HepG2 (cell line): ENCODE measurements around the gene C5orf15. TPM values are rescaled to one million over a fixed set of nuclear protein-coding genes. Genes with fewer than 3 reads are reported as not detected.
A peak's percentile ranks its signal among the peaks of the same experiment; 100 is the strongest.

ENCODE experiments used
- ATAC-seq: fragments of 200-7000 bp; cut with Tn5 transposase; 3 replicates; pipeline ENCODE4 v1.9.1; 2020; ENCODE audit warnings: mild to moderate bottlenecking, moderate library complexity
- BruUV-seq: library from RNA; stranded (reverse); fragments of 400-500 nt; replicated peaks from 2 replicates; lab custom pipeline; 2021; lab: Mats Ljungman, UMichigan
- CTCF ChIA-PET: fragments of 300-600 bp; formaldehyde crosslinking; extraction: SDS; loops from one replicate; lab custom pipeline; 2021; ENCODE audit warnings: low total read pairs, inconsistent platforms, low intra/inter-chr PET ratio; lab: Yijun Ruan, JAX
- POLR2A ChIA-PET: fragments of 350-600 bp; sonication (Branson Sonifier 250); formaldehyde crosslinking; loops from one replicate; lab custom pipeline; 2020; ENCODE audit warnings: antibody characterized with exemption, inconsistent platforms; lab: Yijun Ruan, JAX
- DNase-seq: peaks from one replicate; pipeline ENCODE4 v3.0.0-alpha.2; 2015; ENCODE audit warnings: low spot score
- FAIRE-seq: peaks from 3 replicates; lab custom pipeline; 2011; peaks lifted over from hg19 to GRCh38; lab: Jason Lieb, UNC
- H2AFZ ChIP-seq: one replicate; pipeline ENCODE4 v1.6.1; 2011; ENCODE audit warnings: low read length, inconsistent platforms
- H3K27ac ChIP-seq: fragments of 300-600 bp; 3 replicates; pipeline ENCODE4 v1.8.0; 2011; ENCODE audit warnings: mixed run types, mild to moderate bottlenecking, mixed read lengths, low read length, inconsistent platforms; ENCODE audit not compliant: insufficient read depth; ENCODE audit errors: extremely low read length
- H3K27me3 ChIP-seq, 2 experiments: fragments of 200-600 bp in 1 of 2; 2 replicates in 1 of 2; 3 replicates in 1 of 2; pipeline versions ENCODE4 v1.6.0 to v1.8.0; 2011; ENCODE audit warnings: low read length in 2 of 2, mild to moderate bottlenecking in 2 of 2, moderate library complexity in 2 of 2, inconsistent platforms in 1 of 2; ENCODE audit not compliant: insufficient read depth in 2 of 2, control insufficient read depth in 1 of 2
- H3K36me3 ChIP-seq, 2 experiments: fragments of 200-600 bp in 1 of 2; replicated peaks in 1 of 2; 2 replicates in 1 of 2; 3 replicates in 1 of 2; pipeline versions ENCODE4 v1.5.1 to v1.8.0; 2011; ENCODE audit warnings: low read length in 2 of 2, inconsistent platforms in 1 of 2; ENCODE audit not compliant: insufficient read depth in 2 of 2, control insufficient read depth in 1 of 2
- H3K4me1 ChIP-seq: 2 replicates; pipeline ENCODE4 v1.5.1; 2012; ENCODE audit warnings: low read length, inconsistent platforms; ENCODE audit not compliant: insufficient read depth
- H3K4me2 ChIP-seq: 2 replicates; pipeline ENCODE4 v1.6.0; 2011; ENCODE audit warnings: low read depth, low read length, inconsistent platforms
- H3K4me3 ChIP-seq, 3 experiments: fragments of 200-600 bp in 1 of 3; sonication (generic), shearing (Covaris generic) in 1 of 3; replicated peaks in 1 of 3; 2 replicates each; pipeline ENCODE4 v1.5.1; 2011 to 2016; ENCODE audit warnings: low read length in 3 of 3, inconsistent platforms in 2 of 3, low read depth in 2 of 3, mild to moderate bottlenecking in 2 of 3, control low read depth in 1 of 3, mixed read lengths in 1 of 3; ENCODE audit not compliant: insufficient read depth in 1 of 3
- H3K79me2 ChIP-seq: one replicate; pipeline ENCODE4 v1.6.1; 2011; ENCODE audit warnings: low read length, inconsistent platforms; ENCODE audit not compliant: insufficient read depth
- H3K9ac ChIP-seq: 2 replicates; pipeline ENCODE4 v1.6.0; 2011; ENCODE audit warnings: mild to moderate bottlenecking, low read depth, low read length, inconsistent platforms; ENCODE audit not compliant: insufficient read depth
- H3K9me3 ChIP-seq: 2 replicates; pipeline ENCODE4 v1.5.1; 2012; ENCODE audit warnings: mild to moderate bottlenecking, low read length
- H4K20me1 ChIP-seq: 2 replicates; pipeline ENCODE4 v1.6.0; 2011; ENCODE audit warnings: inconsistent platforms, mild to moderate bottlenecking, low read length, moderate library complexity; ENCODE audit not compliant: insufficient read depth
- MED1 ChIP-seq: sonication (generic); formaldehyde crosslinking; IDR thresholded peaks from 2 replicates; pipeline ENCODE4 v1.4.0; 2020; ENCODE audit warnings: missing genetic modification reagents
- NFE2 ChIP-seq: sonication (generic); formaldehyde crosslinking; IDR thresholded peaks from 2 replicates; pipeline ENCODE4 v1.4.0; 2020; ENCODE audit warnings: missing genetic modification reagents
- RBFOX2 ChIP-seq: fragments of 200-400 bp; formaldehyde crosslinking; IDR thresholded peaks from 2 replicates; pipeline ENCODE4 v1.6.1; 2017; ENCODE audit warnings: low read depth, mild to moderate bottlenecking, low read length
- RBM22 ChIP-seq: fragments of 200-400 bp; formaldehyde crosslinking; optimal IDR thresholded peaks from 2 replicates; pipeline ENCODE3; 2017; ENCODE audit warnings: mild to moderate bottlenecking, low read length, moderate library complexity
- RXRA ChIP-seq: sonication (generic); formaldehyde crosslinking; IDR thresholded peaks from 2 replicates; pipeline ENCODE4 v1.5.1; 2020; ENCODE audit warnings: missing genetic modification reagents
- SAP130 ChIP-seq: IDR thresholded peaks from 2 replicates; pipeline ENCODE4 v1.6.1; 2016; ENCODE audit warnings: low read depth
- TARDBP ChIP-seq: sonication (generic); formaldehyde crosslinking; IDR thresholded peaks from 2 replicates; pipeline ENCODE4 v1.8.0; 2022; ENCODE audit warnings: mild to moderate bottlenecking, missing genetic modification reagents
- XRCC5 ChIP-seq: fragments of 200-400 bp; formaldehyde crosslinking; optimal IDR thresholded peaks from 2 replicates; pipeline ENCODE3; 2017; ENCODE audit warnings: mild to moderate bottlenecking, low read length
- ZNF547 ChIP-seq: sonication (generic); formaldehyde crosslinking; IDR thresholded peaks from 2 replicates; pipeline ENCODE4 v1.5.1; 2020; ENCODE audit warnings: mild to moderate bottlenecking, missing genetic modification reagents
- WGBS: methylation state at CpG from one replicate; pipeline ENCODE4 v1.1.6; 2017; ENCODE audit warnings: low lambda C conversion rate; 5-methylcytosine and 5-hydroxymethylcytosine counted together
- in situ Hi-C: cut with HindIII; loops from 2 replicates; pipeline ENCODE4 v1.10.0; 2017; ENCODE audit warnings: low pct_unique_long_range_greater_than_20kb; ENCODE audit not compliant: extremely low pct_ligation_motif_present
- intact Hi-C: fragments of 100-400 bp; cut with micrococcal nuclease; formaldehyde crosslinking; loops from one replicate; pipeline ENCODE4 v1.10.0; 2022; ENCODE audit not compliant: unreplicated experiment
- polyA plus RNA-seq, 8 experiments: library from polyadenylated mRNA; depleted of rRNA in 3 of 8; stranded (reverse) in 7 of 8; unstranded in 1 of 8; fragments of >200 nt; fragmentation: Illumina TruSeq in 4 of 8; extraction: Trizol in 4 of 8; gene quantifications; 2 replicates each; pipeline versions ENCODE4 v1.2.1 to v1.2.3, GENCODE V29; 2011 to 2016; ENCODE audit warnings: low read depth in 4 of 8, missing spikeins in 1 of 8, mixed read lengths in 1 of 8; ENCODE audit not compliant: insufficient read depth in 1 of 8
- total RNA-seq, 5 experiments: library from RNA; depleted of rRNA; stranded (reverse); fragments of >200 nt; fragmentation: Illumina TruSeq; extraction: Trizol; gene quantifications; 2 replicates each; pipeline ENCODE4 v1.2.3, GENCODE V29; 2016; ENCODE audit warnings: low read depth in 1 of 5
- TF ChIP-seq, protein P1 (sequence below), 2 experiments: fragments of 450-650 bp in 1 of 2; sonication (generic) in 1 of 2; formaldehyde crosslinking; IDR thresholded peaks; 2 replicates each; pipeline versions ENCODE4 v1.5.0 to v1.8.0; 2020 to 2022; ENCODE audit warnings: mild to moderate bottlenecking in 1 of 2, missing genetic modification reagents in 1 of 2
- TF ChIP-seq, protein P2 (sequence below): sonication (generic); formaldehyde crosslinking; IDR thresholded peaks from 2 replicates; pipeline ENCODE4 v1.4.0; 2020; ENCODE audit warnings: missing genetic modification reagents
- TF ChIP-seq, protein P3 (sequence below): sonication (generic); formaldehyde crosslinking; IDR thresholded peaks from 2 replicates; pipeline ENCODE4 v1.5.0; 2020; ENCODE audit warnings: mild to moderate bottlenecking, missing genetic modification reagents, moderate library complexity

The C5orf15 gene
- total and polyA plus RNA-seq, 2 of the 13 experiments (the other 11 are each of a cell fraction or from before 2014, with no cell fraction given) = 58.5 to 82.7 TPM

DNA sequence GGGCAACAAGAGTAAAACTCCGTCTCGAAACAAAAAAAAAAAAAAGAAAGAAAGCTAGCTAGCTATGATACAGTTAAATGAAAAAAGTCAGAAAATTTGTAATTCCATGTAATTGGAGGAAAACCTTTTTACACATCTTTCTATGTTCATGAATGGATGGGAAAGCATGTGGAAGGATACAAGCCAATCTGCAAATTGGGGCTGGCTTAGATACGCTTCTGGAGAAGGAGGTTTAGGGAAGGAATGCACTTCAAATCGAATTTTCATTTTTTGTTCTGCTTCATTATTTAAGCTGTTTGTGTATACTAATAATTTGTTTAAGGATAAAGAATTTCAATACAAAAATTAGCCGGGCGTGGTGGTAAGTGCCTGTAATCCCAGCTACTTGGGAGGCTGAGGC is 29.6 kb upstream of the C5orf15 start:
- no peaks in the 10 kb centered on the region for H3K9me3 ChIP-seq
- no peak overlapping the region for H2AFZ ChIP-seq
- peaks cover 99% of the 10 kb centered on the region for H3K4me1 ChIP-seq
- ChIA-PET CTCF (no interaction called here), POLR2A (interaction anchor here (0.8 to 7.4 kb wide), 3 partner anchors 21 to 28 kb away, joined by 3 to 94 read pairs (median 55); partner anchors contain the start of gene C5orf15)
- in situ Hi-C loops = no loop called here
- BruUV-seq = no TSS peak
- intact Hi-C loops = no loop called here
- DNase-seq (no peak), ATAC-seq (no peak), FAIRE-seq (no peak)
- no peak overlapping the region for H3K4me3 ChIP-seq
- H3K27me3 ChIP-seq = no peaks in the 10 kb centered on the region
- 91% methylated on average over 6 of the region's 6 CpGs for WGBS
- no peak overlapping the region for H3K4me2 ChIP-seq
- H3K79me2 ChIP-seq = peaks cover 99% of the 10 kb centered on the region
- peaks cover 3 to 9% of the 10 kb centered on the region in 2 experiments; a peak in 2 of 5 replicates for H3K36me3 ChIP-seq
- no peak overlapping the region for H3K9ac ChIP-seq
- 0 out of 2 replicates have a peak, but pooled peaks have one; percentile 12 for TF ChIP-seq RBFOX2
- TF ChIP-seq, protein P1, sequence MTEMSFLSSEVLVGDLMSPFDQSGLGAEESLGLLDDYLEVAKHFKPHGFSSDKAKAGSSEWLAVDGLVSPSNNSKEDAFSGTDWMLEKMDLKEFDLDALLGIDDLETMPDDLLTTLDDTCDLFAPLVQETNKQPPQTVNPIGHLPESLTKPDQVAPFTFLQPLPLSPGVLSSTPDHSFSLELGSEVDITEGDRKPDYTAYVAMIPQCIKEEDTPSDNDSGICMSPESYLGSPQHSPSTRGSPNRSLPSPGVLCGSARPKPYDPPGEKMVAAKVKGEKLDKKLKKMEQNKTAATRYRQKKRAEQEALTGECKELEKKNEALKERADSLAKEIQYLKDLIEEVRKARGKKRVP (CRISPR knock-in tag; IDR thresholded peaks at IDR 0.05) = no peak
- no peak for TF ChIP-seq ZNF547 (CRISPR knock-in tag)
- TF ChIP-seq, all 625 proteins: peak for 1
- H4K20me1 ChIP-seq = peaks cover 87% of the 10 kb centered on the region
- H3K27ac ChIP-seq = no peak overlapping the region

- BruUV-seq = no TSS peak
- peaks cover 98% of the 10 kb centered on the region for H3K79me2 ChIP-seq
- H3K27me3 ChIP-seq = no peaks in the 10 kb centered on the region
- peaks cover 6 to 14% of the 10 kb centered on the region in 2 experiments for H3K36me3 ChIP-seq
- ChIA-PET POLR2A (interaction anchor here (2.1 to 7.4 kb wide), 4 partner anchors 8 to 26 kb away, joined by 16 to 94 read pairs (median 44); partner anchors contain the start of genes C5orf15 and VDAC1), CTCF (no interaction called here)
- peaks cover 89% of the 10 kb centered on the region for H4K20me1 ChIP-seq
- DNase-seq = no peak
- H3K4me2 ChIP-seq = peak overlapping the region; percentile 87
- no peaks in the 10 kb centered on the region for H3K9me3 ChIP-seq
- H3K4me3 ChIP-seq = 0 out of 6 replicates have a peak overlapping the region, but pooled peaks of 1 of the 3 experiments have one; percentile 53
- H3K27ac ChIP-seq = peak overlapping the region; percentile 16
- FAIRE-seq = no peak
- 52% methylated on average over 3 of the region's 3 CpGs for WGBS
- no peak overlapping the region for H3K9ac ChIP-seq
- peaks cover 93% of the 10 kb centered on the region for H3K4me1 ChIP-seq
- H2AFZ ChIP-seq = no peak overlapping the region
- intact Hi-C loops = no loop called here
- ATAC-seq = peak; percentile 18
- in situ Hi-C loops = no loop called here
- TF ChIP-seq, protein P2, sequence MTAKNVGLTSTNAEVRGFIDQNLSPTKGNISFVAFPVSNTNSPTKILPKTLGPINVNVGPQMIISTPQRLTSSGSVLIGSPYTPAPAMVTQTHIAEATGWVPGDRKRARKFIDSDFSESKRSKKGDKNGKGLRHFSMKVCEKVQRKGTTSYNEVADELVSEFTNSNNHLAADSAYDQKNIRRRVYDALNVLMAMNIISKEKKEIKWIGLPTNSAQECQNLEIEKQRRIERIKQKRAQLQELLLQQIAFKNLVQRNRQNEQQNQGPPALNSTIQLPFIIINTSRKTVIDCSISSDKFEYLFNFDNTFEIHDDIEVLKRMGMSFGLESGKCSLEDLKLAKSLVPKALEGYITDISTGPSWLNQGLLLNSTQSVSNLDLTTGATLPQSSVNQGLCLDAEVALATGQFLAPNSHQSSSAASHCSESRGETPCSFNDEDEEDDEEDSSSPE (CRISPR knock-in tag) = no peak
- TF ChIP-seq RBM22 = no peak
- TF ChIP-seq TARDBP (CRISPR knock-in tag) = peak; percentile 8; the same call in 1 of the 2 replicates
- TF ChIP-seq, protein P3, sequence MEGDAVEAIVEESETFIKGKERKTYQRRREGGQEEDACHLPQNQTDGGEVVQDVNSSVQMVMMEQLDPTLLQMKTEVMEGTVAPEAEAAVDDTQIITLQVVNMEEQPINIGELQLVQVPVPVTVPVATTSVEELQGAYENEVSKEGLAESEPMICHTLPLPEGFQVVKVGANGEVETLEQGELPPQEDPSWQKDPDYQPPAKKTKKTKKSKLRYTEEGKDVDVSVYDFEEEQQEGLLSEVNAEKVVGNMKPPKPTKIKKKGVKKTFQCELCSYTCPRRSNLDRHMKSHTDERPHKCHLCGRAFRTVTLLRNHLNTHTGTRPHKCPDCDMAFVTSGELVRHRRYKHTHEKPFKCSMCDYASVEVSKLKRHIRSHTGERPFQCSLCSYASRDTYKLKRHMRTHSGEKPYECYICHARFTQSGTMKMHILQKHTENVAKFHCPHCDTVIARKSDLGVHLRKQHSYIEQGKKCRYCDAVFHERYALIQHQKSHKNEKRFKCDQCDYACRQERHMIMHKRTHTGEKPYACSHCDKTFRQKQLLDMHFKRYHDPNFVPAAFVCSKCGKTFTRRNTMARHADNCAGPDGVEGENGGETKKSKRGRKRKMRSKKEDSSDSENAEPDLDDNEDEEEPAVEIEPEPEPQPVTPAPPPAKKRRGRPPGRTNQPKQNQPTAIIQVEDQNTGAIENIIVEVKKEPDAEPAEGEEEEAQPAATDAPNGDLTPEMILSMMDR (CRISPR knock-in tag) = peak; percentile 73
- TF ChIP-seq SAP130 = 0 out of 2 replicates have a peak, but pooled peaks have one; percentile 28
- TF ChIP-seq MED1 (CRISPR knock-in tag) = 0 out of 2 replicates have a peak, but pooled peaks have one; percentile 27
- peak; percentile 37 for TF ChIP-seq XRCC5
- no peak for TF ChIP-seq NFE2
- TF ChIP-seq RXRA = no peak
These were observed 28.3 kb upstream of the C5orf15 start for GRCh38 chr5:133996683-133997252.
